GM12878 (cell line): ENCODE measurements around the gene PCDHGA7. TPM values are rescaled to one million over a fixed set of nuclear protein-coding genes. Genes with fewer than 3 reads are reported as not detected.

ENCODE experiments used
- ATAC-seq: fragments of 200-7000 bp; cut with Tn5 transposase; 3 replicates; pipeline ENCODE4 v1.9.1; 2020; ENCODE audit warnings: mild to moderate bottlenecking, moderate library complexity
- BruUV-seq: library from RNA; stranded (reverse); fragments of 400-500 nt; replicated peaks from 2 replicates; lab custom pipeline; 2021; lab: Mats Ljungman, UMichigan
- CTCF ChIA-PET: fragments of 300-600 bp; sonication (Branson Sonifier 250); formaldehyde crosslinking; extraction: SDS; loops from one replicate; lab custom pipeline; 2021; ENCODE audit warnings: inconsistent platforms; lab: Yijun Ruan, JAX
- POLR2A ChIA-PET: fragments of 350-600 bp; formaldehyde crosslinking; extraction: SDS; loops from one replicate; lab custom pipeline; 2021; ENCODE audit warnings: inconsistent platforms; lab: Charles Lee
- RAD21 ChIA-PET: fragments of 300-600 bp; sonication (Branson Sonifier 250); formaldehyde crosslinking; loops from one replicate; lab custom pipeline; 2023; ENCODE audit warnings: antibody characterized with exemption; ENCODE audit not compliant: unreplicated experiment; lab: Charles Lee
- SMC1A ChIA-PET: fragments of 300-600 bp; sonication (Branson Sonifier 250); formaldehyde crosslinking; loops from one replicate; lab custom pipeline; 2023; ENCODE audit not compliant: unreplicated experiment, uncharacterized antibody; lab: Charles Lee
- DNase-seq: peaks from one replicate; pipeline ENCODE4 v3.0.0-alpha.2; 2011; ENCODE audit warnings: low read depth, low spot score
- FAIRE-seq: peaks from 3 replicates; lab custom pipeline; 2011; peaks lifted over from hg19 to GRCh38; lab: Jason Lieb, UNC
- H2AFZ ChIP-seq: 2 replicates; pipeline ENCODE4 v1.6.0; 2011; ENCODE audit warnings: low read depth, low read length, control low read depth; ENCODE audit not compliant: control insufficient read depth
- H3K27ac ChIP-seq: 2 replicates; pipeline ENCODE4 v1.5.1; 2011; ENCODE audit warnings: control low read depth; ENCODE audit not compliant: control insufficient read depth, insufficient read depth
- H3K27me3 ChIP-seq, 2 experiments: replicated peaks in 1 of 2; 2 replicates each; pipeline versions ENCODE4 v1.6.0 to v1.6.1; 2011; ENCODE audit warnings: low read length in 1 of 2; ENCODE audit not compliant: control insufficient read depth in 2 of 2, insufficient read depth in 2 of 2
- H3K36me3 ChIP-seq, 2 experiments: 2 replicates each; pipeline ENCODE4 v1.5.1; 2011; ENCODE audit warnings: low read length in 1 of 2; ENCODE audit not compliant: control insufficient read depth in 2 of 2, insufficient read depth in 2 of 2
- H3K4me1 ChIP-seq: 2 replicates; pipeline ENCODE4 v1.6.1; 2011; ENCODE audit warnings: mild to moderate bottlenecking, low read length, moderate library complexity, mixed read lengths; ENCODE audit not compliant: control insufficient read depth, insufficient read depth
- H3K4me2 ChIP-seq: 2 replicates; pipeline ENCODE4 v1.6.0; 2011; ENCODE audit warnings: control low read depth; ENCODE audit not compliant: control insufficient read depth, insufficient read depth
- H3K4me3 ChIP-seq: fragments of 200-600 bp; sonication (generic); 2 replicates; pipeline ENCODE4 v1.5.1; 2016
- H3K79me2 ChIP-seq: 2 replicates; pipeline ENCODE4 v1.6.0; 2011; ENCODE audit warnings: low read length; ENCODE audit not compliant: control insufficient read depth, insufficient read depth
- H3K9ac ChIP-seq: 2 replicates; pipeline ENCODE4 v1.8.0; 2011; ENCODE audit warnings: low read length, control low read depth, mixed read lengths; ENCODE audit not compliant: control insufficient read depth, insufficient read depth
- H3K9me3 ChIP-seq: replicated peaks from 3 replicates; pipeline ENCODE4 v1.5.1; 2011; ENCODE audit warnings: mild to moderate bottlenecking, low read length; ENCODE audit not compliant: control insufficient read depth, insufficient read depth
- H4K20me1 ChIP-seq: 2 replicates; pipeline ENCODE4 v1.6.0; 2011; ENCODE audit not compliant: control insufficient read depth, insufficient read depth
- WGBS: methylation state at CpG from one replicate; pipeline ENCODE4 v1.1.6; 2016; ENCODE audit warnings: low lambda C conversion rate; ENCODE audit not compliant: insufficient replicate concordance, insufficient coverage; ENCODE audit errors: missing lambda C conversion rate; 5-methylcytosine and 5-hydroxymethylcytosine counted together
- in situ Hi-C: fragments of 300-500 bp; cut with MboI; formaldehyde crosslinking; loops from 9 replicates; pipeline ENCODE4 v1.14.3; 2018; ENCODE audit warnings: mixed read lengths
- intact Hi-C: fragments of 100-400 bp; cut with micrococcal nuclease; formaldehyde crosslinking; loops from one replicate; pipeline ENCODE4 v1.14.2; 2022; ENCODE audit not compliant: unreplicated experiment
- polyA plus RNA-seq, 11 experiments: library from polyadenylated mRNA; depleted of rRNA in 4 of 11; unstranded in 6 of 11; stranded (reverse) in 5 of 11; fragments of >200 nt; fragmentation: Nextera tagmentation in 4 of 11; fragmentation: Illumina TruSeq in 1 of 11; extraction: Ambion mirVana in 4 of 11; extraction: Trizol in 1 of 11; gene quantifications; 1 replicate in 1 of 11; 2 replicates in 10 of 11; pipeline versions ENCODE4 v1.2.1 to v1.2.3, GENCODE V29; 2011 to 2016; ENCODE audit warnings: inconsistent platforms in 2 of 11, missing spikeins in 2 of 11, low read depth in 1 of 11
- total RNA-seq, 4 experiments: library from RNA; depleted of rRNA in 3 of 4; stranded (reverse); fragments of >200 nt in 3 of 4; fragmentation: Illumina TruSeq in 1 of 4; extraction: Trizol in 1 of 4; gene quantifications; 2 replicates each; pipeline versions ENCODE4 v1.2.1 to v1.2.3, GENCODE V29; 2013 to 2021
- TF ChIP-seq, protein P1 (sequence below): IDR thresholded peaks from 2 replicates; pipeline ENCODE4 v1.6.1; 2012; ENCODE audit warnings: low read length, inconsistent platforms
- TF ChIP-seq, protein P2 (sequence below): fragments of 450-650 bp; formaldehyde crosslinking; IDR thresholded peaks from 2 replicates; pipeline ENCODE4 v1.4.0; 2020; ENCODE audit warnings: mild to moderate bottlenecking, moderate library complexity
- TF ChIP-seq, protein P3 (sequence below): fragments of 450-650 bp; IDR thresholded peaks from 2 replicates; pipeline ENCODE4 v1.6.1; 2016; ENCODE audit warnings: mild to moderate bottlenecking

The PCDHGA7 gene
- total and polyA plus RNA-seq, 10 of the 15 experiments (the other 5 are each of a cell fraction or from before 2014, with no cell fraction given): 0.01 to 0.18 (median 0.08) TPM; not detected in 3

DNA sequence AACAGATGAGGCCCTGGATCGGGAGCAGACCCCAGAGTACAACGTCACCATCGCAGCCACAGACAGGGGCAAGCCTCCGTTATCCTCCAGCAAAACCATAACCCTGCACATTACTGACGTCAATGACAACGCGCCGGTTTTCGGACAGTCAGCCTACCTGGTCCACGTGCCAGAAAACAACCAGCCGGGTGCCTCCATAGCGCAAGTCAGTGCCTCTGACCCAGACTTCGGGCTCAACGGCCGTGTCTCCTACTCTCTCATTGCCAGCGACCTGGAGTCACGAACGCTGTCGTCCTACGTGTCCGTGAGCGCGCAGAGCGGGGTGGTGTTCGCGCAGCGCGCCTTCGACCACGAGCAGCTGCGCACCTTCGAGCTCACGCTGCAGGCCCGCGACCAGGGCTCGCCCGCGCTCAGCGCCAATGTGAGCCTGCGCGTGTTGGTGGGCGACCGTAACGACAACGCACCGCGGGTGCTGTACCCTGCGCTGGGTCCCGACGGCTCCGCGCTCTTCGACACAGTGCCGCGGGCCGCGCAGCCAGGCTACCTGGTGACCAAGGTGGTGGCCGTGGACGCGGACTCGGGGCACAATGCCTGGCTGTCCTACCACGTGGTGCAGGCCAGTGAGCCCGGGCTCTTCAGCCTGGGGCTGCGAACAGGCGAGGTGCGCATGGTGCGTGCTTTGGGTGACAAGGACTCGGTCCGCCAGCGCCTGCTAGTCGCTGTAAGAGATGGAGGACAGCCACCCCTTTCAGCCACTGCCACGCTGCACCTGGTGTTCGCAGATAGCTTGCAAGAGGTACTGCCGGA is 36.7 kb downstream of the PCDHGA7 start:
- intact Hi-C loops: no loop called here
- Histone ChIP-seq H3K9ac (no peak overlapping the region), H3K9me3 (peaks cover 15% of the 10 kb centered on the region; the same call in 2 of the 3 replicates), H3K27me3 (no peaks in the 10 kb centered on the region; a peak in 1 of 4 replicates), H3K4me1 (peaks cover 4% of the 10 kb centered on the region; the same call in 1 of the 2 replicates), H4K20me1 (no peaks in the 10 kb centered on the region), H2AFZ (no peak overlapping the region), H3K36me3 (no peaks in the 10 kb centered on the region), H3K27ac (no peak overlapping the region), H3K4me3 (no peak overlapping the region), H3K79me2 (no peaks in the 10 kb centered on the region), H3K4me2 (no peak overlapping the region)
- no peak for ATAC-seq
- in situ Hi-C loops: loop anchor here (5.0 kb wide), 1 partner anchor 143 kb away; no protein-coding TSS in a partner anchor
- FAIRE-seq: no peak
- ChIA-PET POLR2A (interaction anchor here (2.3 kb wide), 1 partner anchor 144 kb away, joined by 8 read pairs; no protein-coding TSS in a partner anchor), CTCF (interaction anchor here (0.9 to 10.9 kb wide), 8 partner anchors 12 to 148 kb away, joined by 3 to 245 read pairs (median 49); no protein-coding TSS in a partner anchor), SMC1A (interaction anchor here (0.7 to 7.4 kb wide), 6 partner anchors 115 to 1921 kb away, joined by 3 to 67 read pairs (median 5); no protein-coding TSS in a partner anchor), RAD21 (interaction anchor here (2.6 kb wide), 1 partner anchor 105 kb away, joined by 19 read pairs; no protein-coding TSS in a partner anchor)
- TF ChIP-seq, protein P1, sequence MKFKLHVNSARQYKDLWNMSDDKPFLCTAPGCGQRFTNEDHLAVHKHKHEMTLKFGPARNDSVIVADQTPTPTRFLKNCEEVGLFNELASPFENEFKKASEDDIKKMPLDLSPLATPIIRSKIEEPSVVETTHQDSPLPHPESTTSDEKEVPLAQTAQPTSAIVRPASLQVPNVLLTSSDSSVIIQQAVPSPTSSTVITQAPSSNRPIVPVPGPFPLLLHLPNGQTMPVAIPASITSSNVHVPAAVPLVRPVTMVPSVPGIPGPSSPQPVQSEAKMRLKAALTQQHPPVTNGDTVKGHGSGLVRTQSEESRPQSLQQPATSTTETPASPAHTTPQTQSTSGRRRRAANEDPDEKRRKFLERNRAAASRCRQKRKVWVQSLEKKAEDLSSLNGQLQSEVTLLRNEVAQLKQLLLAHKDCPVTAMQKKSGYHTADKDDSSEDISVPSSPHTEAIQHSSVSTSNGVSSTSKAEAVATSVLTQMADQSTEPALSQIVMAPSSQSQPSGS: no peak
- TF ChIP-seq, protein P2, sequence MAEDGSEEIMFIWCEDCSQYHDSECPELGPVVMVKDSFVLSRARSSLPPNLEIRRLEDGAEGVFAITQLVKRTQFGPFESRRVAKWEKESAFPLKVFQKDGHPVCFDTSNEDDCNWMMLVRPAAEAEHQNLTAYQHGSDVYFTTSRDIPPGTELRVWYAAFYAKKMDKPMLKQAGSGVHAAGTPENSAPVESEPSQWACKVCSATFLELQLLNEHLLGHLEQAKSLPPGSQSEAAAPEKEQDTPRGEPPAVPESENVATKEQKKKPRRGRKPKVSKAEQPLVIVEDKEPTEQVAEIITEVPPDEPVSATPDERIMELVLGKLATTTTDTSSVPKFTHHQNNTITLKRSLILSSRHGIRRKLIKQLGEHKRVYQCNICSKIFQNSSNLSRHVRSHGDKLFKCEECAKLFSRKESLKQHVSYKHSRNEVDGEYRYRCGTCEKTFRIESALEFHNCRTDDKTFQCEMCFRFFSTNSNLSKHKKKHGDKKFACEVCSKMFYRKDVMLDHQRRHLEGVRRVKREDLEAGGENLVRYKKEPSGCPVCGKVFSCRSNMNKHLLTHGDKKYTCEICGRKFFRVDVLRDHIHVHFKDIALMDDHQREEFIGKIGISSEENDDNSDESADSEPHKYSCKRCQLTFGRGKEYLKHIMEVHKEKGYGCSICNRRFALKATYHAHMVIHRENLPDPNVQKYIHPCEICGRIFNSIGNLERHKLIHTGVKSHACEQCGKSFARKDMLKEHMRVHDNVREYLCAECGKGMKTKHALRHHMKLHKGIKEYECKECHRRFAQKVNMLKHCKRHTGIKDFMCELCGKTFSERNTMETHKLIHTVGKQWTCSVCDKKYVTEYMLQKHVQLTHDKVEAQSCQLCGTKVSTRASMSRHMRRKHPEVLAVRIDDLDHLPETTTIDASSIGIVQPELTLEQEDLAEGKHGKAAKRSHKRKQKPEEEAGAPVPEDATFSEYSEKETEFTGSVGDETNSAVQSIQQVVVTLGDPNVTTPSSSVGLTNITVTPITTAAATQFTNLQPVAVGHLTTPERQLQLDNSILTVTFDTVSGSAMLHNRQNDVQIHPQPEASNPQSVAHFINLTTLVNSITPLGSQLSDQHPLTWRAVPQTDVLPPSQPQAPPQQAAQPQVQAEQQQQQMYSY (CRISPR knock-in tag): no peak
- TF ChIP-seq, protein P3, sequence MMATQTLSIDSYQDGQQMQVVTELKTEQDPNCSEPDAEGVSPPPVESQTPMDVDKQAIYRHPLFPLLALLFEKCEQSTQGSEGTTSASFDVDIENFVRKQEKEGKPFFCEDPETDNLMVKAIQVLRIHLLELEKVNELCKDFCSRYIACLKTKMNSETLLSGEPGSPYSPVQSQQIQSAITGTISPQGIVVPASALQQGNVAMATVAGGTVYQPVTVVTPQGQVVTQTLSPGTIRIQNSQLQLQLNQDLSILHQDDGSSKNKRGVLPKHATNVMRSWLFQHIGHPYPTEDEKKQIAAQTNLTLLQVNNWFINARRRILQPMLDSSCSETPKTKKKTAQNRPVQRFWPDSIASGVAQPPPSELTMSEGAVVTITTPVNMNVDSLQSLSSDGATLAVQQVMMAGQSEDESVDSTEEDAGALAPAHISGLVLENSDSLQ: no peak
- WGBS: 96% methylated on average over 67 of the region's 74 CpGs
- DNase-seq: no peak
- BruUV-seq: no TSS peak
